Putamen (tissue), 1 donor: ENCODE measurements around the gene PBX1.

Source experiments
- DNase-seq: peaks from one replicate; pipeline ENCODE4 v3.0.0-alpha.2; 2016; ENCODE audit warnings: low spot score

Gene PBX1

GRCh38 chr1:164868990-164869389 lies 310.0 kb downstream of the PBX1 start:
- no peak for DNase-seq

- no peak for DNase-seq
Measured at GRCh38 chr1:164875518-164875917, 316.5 kb downstream of the PBX1 start.

GRCh38 chr1:164876398-164877116 lies 317.6 kb downstream of the PBX1 start:
- no peak for DNase-seq

GRCh38 chr1:164880199-164880598 lies 321.2 kb downstream of the PBX1 start:
- no peak for DNase-seq

- no peak for DNase-seq
Measured at GRCh38 chr1:164880644-164881043, 321.7 kb downstream of the PBX1 start.

- no peak for DNase-seq
Measured at GRCh38 chr1:164885311-164885710, 326.3 kb downstream of the PBX1 start.

- DNase-seq, result no peak
Measured at GRCh38 chr1:164886101-164886500, 327.1 kb downstream of the PBX1 start.

GRCh38 chr1:164891615-164892014 lies 332.6 kb downstream of the PBX1 start:
- DNase-seq, result no peak

GRCh38 chr1:164895026-164895912 lies 336.3 kb downstream of the PBX1 start:
- DNase-seq, result no peak

- DNase-seq, result no peak
Measured at GRCh38 chr1:164901031-164901430, 342.0 kb downstream of the PBX1 start.
